ENCODE results near the gene MTG2. TPM values are rescaled to one million over a fixed set of nuclear protein-coding genes. Genes with fewer than 3 reads are reported as not detected.
A peak's percentile ranks its signal among the peaks of the same experiment; 100 is the strongest.

The MTG2 gene
- 10 to 100 TPM; 38.3 to 57.6 (median 49.8) TPM for total RNA-seq

GRCh38 chr20:62182469-62183425 is at the start of gene MTG2:
MTG2 (plus strand) TSS chr20:62183028; CDS start chr20:62193421, 10,393 bp downstream.
- H3K9me3 Mint-ChIP-seq = no peaks in the 10 kb centered on the region
- H3K36me3 Mint-ChIP-seq (ENCODE audit: insufficient read depth) = peaks cover 2% of the 10 kb centered on the region
- peak within 1 kb of the TSS; percentile 92 for H3K4me3 Mint-ChIP-seq
- ATAC-seq (peak; percentile 95 to 97), DNase-seq (peak; percentile 90)
- peaks cover 34% of the 10 kb centered on the region for H3K4me1 Mint-ChIP-seq (ENCODE audit: low read depth)
- no peaks in the 10 kb centered on the region for H3K27me3 Mint-ChIP-seq (ENCODE audit: low read depth)

- no peaks in the 10 kb centered on the region for H3K9me3 Mint-ChIP-seq
- ATAC-seq (no peak), DNase-seq (no peak)
- H3K36me3 Mint-ChIP-seq (ENCODE audit: insufficient read depth) = peaks cover 46% of the 10 kb centered on the region
- H3K4me3 Mint-ChIP-seq = no peak overlapping the region
- no peaks in the 10 kb centered on the region for H3K27me3 Mint-ChIP-seq (ENCODE audit: low read depth)
- H3K4me1 Mint-ChIP-seq (ENCODE audit: low read depth) = peaks cover 24% of the 10 kb centered on the region
These were observed 49.6 kb upstream of the MTG2 start for GRCh38 chr20:62133051-62133845.

GRCh38 chr20:62133864-62134263 is 49.0 kb upstream of the MTG2 start:
- ATAC-seq (peak; percentile 16 to 25), DNase-seq (no peak)
- Mint-ChIP-seq H3K27me3 (ENCODE audit: low read depth) (no peaks in the 10 kb centered on the region), H3K4me1 (ENCODE audit: low read depth) (peaks cover 22% of the 10 kb centered on the region), H3K9me3 (no peaks in the 10 kb centered on the region), H3K36me3 (ENCODE audit: insufficient read depth) (peaks cover 43% of the 10 kb centered on the region), H3K4me3 (no peak overlapping the region)

- H3K27me3 Mint-ChIP-seq (ENCODE audit: low read depth) = no peaks in the 10 kb centered on the region
- H3K36me3 Mint-ChIP-seq (ENCODE audit: insufficient read depth) = peaks cover 49% of the 10 kb centered on the region
- ATAC-seq (no peak), DNase-seq (no peak)
- no peaks in the 10 kb centered on the region for H3K9me3 Mint-ChIP-seq
- H3K4me1 Mint-ChIP-seq (ENCODE audit: low read depth) = peaks cover 21% of the 10 kb centered on the region
- no peak overlapping the region for H3K4me3 Mint-ChIP-seq
These were observed 48.0 kb upstream of the MTG2 start for GRCh38 chr20:62134735-62135231.

- Mint-ChIP-seq H3K9me3 (no peaks in the 10 kb centered on the region), H3K4me3 (no peak overlapping the region), H3K27me3 (ENCODE audit: low read depth) (no peaks in the 10 kb centered on the region), H3K4me1 (ENCODE audit: low read depth) (peaks cover 28% of the 10 kb centered on the region), H3K36me3 (ENCODE audit: insufficient read depth) (peaks cover 44% of the 10 kb centered on the region)
- DNase-seq (no peak), ATAC-seq (no peak)
These were observed 47.1 kb upstream of the MTG2 start for GRCh38 chr20:62135573-62136266.

GRCh38 chr20:62136283-62137091 is 46.3 kb upstream of the MTG2 start:
- Mint-ChIP-seq H3K4me1 (ENCODE audit: low read depth) (peaks cover 34% of the 10 kb centered on the region), H3K9me3 (no peaks in the 10 kb centered on the region), H3K36me3 (ENCODE audit: insufficient read depth) (peaks cover 40% of the 10 kb centered on the region), H3K27me3 (ENCODE audit: low read depth) (no peaks in the 10 kb centered on the region), H3K4me3 (no peak overlapping the region)
- DNase-seq (peak; percentile 67), ATAC-seq (peak; percentile 47 to 50)

- peaks cover 42% of the 10 kb centered on the region for H3K36me3 Mint-ChIP-seq (ENCODE audit: insufficient read depth)
- DNase-seq = no peak
- ATAC-seq = no peak
- H3K4me3 Mint-ChIP-seq = no peak overlapping the region
- peaks cover 37% of the 10 kb centered on the region for H3K4me1 Mint-ChIP-seq (ENCODE audit: low read depth)
- H3K9me3 Mint-ChIP-seq = no peaks in the 10 kb centered on the region
- no peaks in the 10 kb centered on the region for H3K27me3 Mint-ChIP-seq (ENCODE audit: low read depth)
These were observed 45.8 kb upstream of the MTG2 start for GRCh38 chr20:62137092-62137384.

- Mint-ChIP-seq H3K36me3 (ENCODE audit: insufficient read depth) (peaks cover 41% of the 10 kb centered on the region), H3K4me3 (no peak overlapping the region), H3K4me1 (ENCODE audit: low read depth) (peaks cover 37% of the 10 kb centered on the region)
These were observed 45.2 kb upstream of the MTG2 start for GRCh38 chr20:62137478-62138203.

GRCh38 chr20:62138204-62138543 is 44.7 kb upstream of the MTG2 start:
- peaks cover 41% of the 10 kb centered on the region for H3K36me3 Mint-ChIP-seq (ENCODE audit: insufficient read depth)
- no peak overlapping the region for H3K4me3 Mint-ChIP-seq
- no peak for DNase-seq
- no peaks in the 10 kb centered on the region for H3K27me3 Mint-ChIP-seq (ENCODE audit: low read depth)
- ATAC-seq = no peak
- no peaks in the 10 kb centered on the region for H3K9me3 Mint-ChIP-seq
- H3K4me1 Mint-ChIP-seq (ENCODE audit: low read depth) = peaks cover 35% of the 10 kb centered on the region

More at GRCh38 chr20:62137478-62138203, 45.2 kb upstream of the MTG2 start:
- Mint-ChIP-seq H3K9me3 (no peaks in the 10 kb centered on the region), H3K27me3 (ENCODE audit: low read depth) (no peaks in the 10 kb centered on the region)
- DNase-seq (no peak), ATAC-seq (no peak)

GRCh38 chr20:62138912-62139311 is 43.9 kb upstream of the MTG2 start:
- peaks cover 41% of the 10 kb centered on the region for H3K36me3 Mint-ChIP-seq (ENCODE audit: insufficient read depth)
- H3K9me3 Mint-ChIP-seq = no peaks in the 10 kb centered on the region
- H3K4me3 Mint-ChIP-seq = no peak overlapping the region
- no peak for DNase-seq
- no peak for ATAC-seq
- no peaks in the 10 kb centered on the region for H3K27me3 Mint-ChIP-seq (ENCODE audit: low read depth)
- H3K4me1 Mint-ChIP-seq (ENCODE audit: low read depth) = peaks cover 33% of the 10 kb centered on the region

GRCh38 chr20:62139636-62140035 is 43.2 kb upstream of the MTG2 start:
- no peaks in the 10 kb centered on the region for H3K27me3 Mint-ChIP-seq (ENCODE audit: low read depth)
- peaks cover 34% of the 10 kb centered on the region for H3K4me1 Mint-ChIP-seq (ENCODE audit: low read depth)
- DNase-seq = no peak
- H3K9me3 Mint-ChIP-seq = no peaks in the 10 kb centered on the region
- H3K4me3 Mint-ChIP-seq = no peak overlapping the region
- peaks cover 38% of the 10 kb centered on the region for H3K36me3 Mint-ChIP-seq (ENCODE audit: insufficient read depth)
- ATAC-seq = no peak

GRCh38 chr20:62141043-62141396 is 41.8 kb upstream of the MTG2 start:
- no peaks in the 10 kb centered on the region for H3K9me3 Mint-ChIP-seq
- no peak for ATAC-seq
- no peak for DNase-seq
- H3K4me1 Mint-ChIP-seq (ENCODE audit: low read depth) = peaks cover 48% of the 10 kb centered on the region
- H3K4me3 Mint-ChIP-seq = peak overlapping the region; percentile 94
- H3K27me3 Mint-ChIP-seq (ENCODE audit: low read depth) = no peaks in the 10 kb centered on the region
- peaks cover 38% of the 10 kb centered on the region for H3K36me3 Mint-ChIP-seq (ENCODE audit: insufficient read depth)
